NCI-H774 (cell line): ENCODE results near the gene DYSF.

Experiments
- DNase-seq: peaks from one replicate; lab custom pipeline; 2025; lab: John Stamatoyannopoulos, UW

DYSF gene

DNA sequence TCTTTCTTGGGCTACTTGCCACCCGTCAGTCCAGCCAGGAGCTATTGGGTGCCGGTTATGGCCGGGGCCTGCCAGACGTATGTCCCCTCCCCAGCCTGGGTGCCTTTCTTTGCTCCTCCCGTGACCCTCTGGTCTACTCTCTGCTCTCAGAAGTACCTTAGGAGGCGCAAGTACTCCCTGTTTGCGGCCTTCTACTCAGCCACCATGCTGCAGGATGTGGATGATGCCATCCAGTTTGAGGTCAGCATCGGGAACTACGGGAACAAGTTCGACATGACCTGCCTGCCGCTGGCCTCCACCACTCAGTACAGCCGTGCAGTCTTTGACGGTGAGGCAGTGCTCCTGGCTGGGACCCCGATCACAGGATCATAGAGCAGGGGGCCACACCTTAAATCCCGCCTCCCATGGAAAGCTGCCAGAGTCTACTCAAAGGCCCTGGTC lies 99.5 kb downstream of the DYSF start:
- DNase-seq = no peak

DNA sequence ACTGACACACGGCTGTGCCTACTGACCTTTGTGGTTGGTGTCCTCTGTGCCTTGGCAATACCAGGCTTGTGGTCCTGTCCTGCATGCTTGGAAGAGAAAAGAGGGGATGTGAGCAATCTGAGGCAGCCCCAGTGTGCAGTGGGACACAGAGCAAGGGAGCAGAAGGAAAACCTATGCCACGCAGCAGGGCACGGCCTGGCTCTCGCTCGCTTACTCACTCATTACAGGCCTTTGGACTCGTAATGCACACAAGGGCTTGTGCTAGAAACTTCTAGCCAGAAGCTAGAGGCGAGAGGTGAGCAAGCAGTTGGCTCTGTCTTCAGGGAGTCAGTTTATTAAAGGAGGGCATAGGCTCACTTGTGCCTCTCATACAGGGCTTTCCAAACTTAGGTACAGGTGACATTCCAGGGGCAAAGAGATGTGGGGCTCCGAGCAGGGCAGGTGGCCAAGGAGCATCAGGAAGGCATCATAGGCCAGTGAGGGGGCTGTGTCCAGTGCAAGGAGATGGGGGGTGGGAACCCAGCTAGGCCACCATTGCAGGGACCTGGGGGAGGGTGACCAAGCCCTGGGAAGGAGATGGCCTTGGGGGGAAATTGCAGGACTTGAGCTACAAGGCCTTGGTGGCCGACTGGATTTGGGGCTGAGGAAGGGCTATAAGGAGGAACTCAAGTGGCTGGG lies 100.8 kb downstream of the DYSF start:
- DNase-seq = no peak

DNA sequence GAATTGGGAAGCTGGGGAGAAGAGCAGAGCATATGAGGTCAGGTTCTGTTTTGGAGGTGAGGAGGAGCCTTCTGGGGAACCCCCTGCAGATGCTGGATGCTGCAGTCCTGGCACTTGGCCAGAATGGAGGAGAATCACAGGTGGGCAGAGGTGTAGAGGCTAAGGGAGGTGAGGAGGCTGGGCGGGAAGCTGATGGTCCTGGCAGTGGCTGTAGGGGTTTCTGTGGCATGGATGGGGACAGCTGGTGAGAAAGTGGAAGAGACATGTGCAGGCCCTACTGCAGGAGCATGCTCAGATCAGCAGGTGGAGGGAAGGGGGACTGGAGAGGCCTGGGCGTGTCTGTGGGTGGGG lies 101.3 kb downstream of the DYSF start:
- no peak for DNase-seq

- no peak for DNase-seq
Measured at GRCh38 chr2:71555798-71556454, 102.6 kb downstream of the DYSF start.

DNA sequence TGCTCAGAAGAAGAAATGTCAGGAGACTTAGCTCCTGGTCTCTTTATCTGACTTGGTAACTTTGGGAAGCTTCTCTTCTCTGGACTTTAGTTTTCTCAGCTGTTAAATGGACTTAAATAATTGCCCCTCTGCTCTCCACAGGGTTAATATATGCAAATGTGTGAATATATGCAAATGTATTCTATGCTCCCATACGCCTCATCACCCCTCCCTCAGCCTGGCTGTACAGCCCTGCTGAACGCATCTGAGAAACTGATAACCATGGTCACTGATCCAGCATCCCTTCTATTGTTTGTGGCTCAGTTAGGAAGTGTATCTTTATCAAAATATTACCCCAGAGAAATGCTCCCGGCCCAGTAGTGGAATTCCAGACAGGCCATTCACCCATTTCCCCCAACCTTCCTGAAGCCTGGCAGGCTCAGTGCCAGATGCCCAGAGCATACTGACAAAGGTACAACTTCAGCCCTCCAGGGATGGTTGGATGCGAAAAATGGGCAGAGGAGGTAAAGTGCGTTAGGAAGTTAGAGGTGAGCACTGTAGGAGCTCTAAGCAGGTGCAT lies 103.4 kb downstream of the DYSF start:
- DNase-seq = no peak

- no peak for DNase-seq
Measured at GRCh38 chr2:71557321-71557720, 104.0 kb downstream of the DYSF start.

GRCh38 chr2:71558300-71559051 lies 105.1 kb downstream of the DYSF start:
- DNase-seq = no peak

DNA sequence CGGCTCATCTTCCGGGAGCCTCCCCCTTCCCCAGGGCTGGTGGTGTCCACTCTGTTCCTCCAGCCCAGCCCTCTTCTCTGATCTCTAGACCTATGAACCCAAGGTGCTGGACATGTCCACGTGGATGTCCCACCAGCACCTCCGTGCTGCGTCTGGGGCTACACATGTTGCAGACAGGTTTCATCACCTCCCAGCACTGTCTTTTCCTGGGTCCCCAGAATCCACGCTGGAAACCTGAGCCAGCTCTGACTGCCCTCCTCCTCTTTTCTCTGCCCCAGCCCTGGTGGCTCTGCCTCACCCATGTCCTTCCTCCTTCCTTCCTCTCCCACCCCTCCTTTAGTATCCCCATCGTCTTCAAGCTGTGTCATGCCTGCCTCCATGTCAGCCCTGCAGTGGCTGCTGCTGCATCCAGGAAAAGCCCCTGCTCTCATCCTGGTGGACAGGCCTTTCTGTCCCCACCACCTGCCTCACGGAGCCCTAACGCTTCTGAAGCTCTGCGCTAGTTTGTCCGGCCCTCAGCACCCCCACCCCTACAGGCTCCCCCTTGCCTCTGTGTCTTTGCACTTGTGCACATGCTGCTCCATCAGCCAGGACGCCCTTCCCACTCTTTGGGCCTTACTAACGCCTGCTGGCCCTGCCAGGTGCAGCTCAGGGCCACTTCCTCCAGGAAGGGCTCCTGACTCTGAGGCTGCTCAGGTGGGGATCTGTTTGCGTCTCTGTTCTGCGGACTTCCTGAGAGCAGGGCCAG lies 105.9 kb downstream of the DYSF start:
- no peak for DNase-seq

GRCh38 chr2:71559828-71560637 lies 106.7 kb downstream of the DYSF start:
- no peak for DNase-seq

- no peak for DNase-seq
Measured at GRCh38 chr2:71560638-71561011, 107.3 kb downstream of the DYSF start.

- no peak for DNase-seq
Measured at GRCh38 chr2:71561441-71562267, 108.3 kb downstream of the DYSF start.

GRCh38 chr2:71562518-71562917 lies 109.2 kb downstream of the DYSF start:
- DNase-seq = no peak

- DNase-seq = no peak
Measured at GRCh38 chr2:71563872-71564271, 110.5 kb downstream of the DYSF start.

DNA sequence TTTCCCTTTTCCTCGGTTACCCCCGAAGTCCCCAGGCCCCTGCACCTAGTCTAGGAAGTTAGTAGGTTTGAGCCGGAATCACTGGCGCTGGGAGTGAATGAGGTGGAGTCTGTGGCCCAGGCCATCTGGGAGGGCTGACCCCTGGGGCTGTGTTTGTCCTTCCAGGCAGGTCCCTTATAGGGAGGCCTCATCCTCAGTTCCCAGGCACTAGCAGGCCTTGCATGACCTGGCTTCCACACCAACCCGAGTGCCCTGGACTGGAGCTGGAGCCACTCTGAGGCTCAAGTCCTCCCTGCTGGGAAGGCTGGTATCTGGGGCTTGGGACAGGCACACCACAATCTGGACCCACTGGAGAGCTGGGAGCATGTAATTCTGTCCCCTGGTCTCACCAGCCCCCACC lies 111.0 kb downstream of the DYSF start:
- DNase-seq = no peak

GRCh38 chr2:71564790-71565189 lies 111.4 kb downstream of the DYSF start:
- DNase-seq = no peak

DNA sequence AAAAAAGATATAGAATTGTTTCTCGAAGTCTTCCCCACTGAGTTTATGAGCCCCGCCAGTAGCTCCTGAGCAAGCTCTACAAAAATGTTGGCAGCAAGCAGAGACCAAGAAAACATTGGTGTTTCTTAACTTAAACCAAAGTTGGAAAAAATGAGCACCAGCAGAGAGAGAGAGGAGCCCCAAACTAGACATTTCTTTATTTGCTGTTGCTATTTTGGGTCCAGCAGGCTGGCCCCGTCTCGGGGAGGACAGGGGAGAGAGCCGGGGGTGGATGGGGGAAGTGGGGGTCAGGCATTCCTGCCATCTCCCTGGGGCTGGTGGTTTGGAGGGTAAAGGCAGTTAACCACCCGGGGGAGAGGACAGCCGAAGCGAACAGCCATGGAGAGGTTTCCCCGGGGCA lies 113.0 kb downstream of the DYSF start:
- DNase-seq = no peak

- DNase-seq = no peak
Measured at GRCh38 chr2:71567625-71568024, 114.3 kb downstream of the DYSF start.

GRCh38 chr2:71568103-71568502 lies 114.7 kb downstream of the DYSF start:
- DNase-seq = no peak

DNA sequence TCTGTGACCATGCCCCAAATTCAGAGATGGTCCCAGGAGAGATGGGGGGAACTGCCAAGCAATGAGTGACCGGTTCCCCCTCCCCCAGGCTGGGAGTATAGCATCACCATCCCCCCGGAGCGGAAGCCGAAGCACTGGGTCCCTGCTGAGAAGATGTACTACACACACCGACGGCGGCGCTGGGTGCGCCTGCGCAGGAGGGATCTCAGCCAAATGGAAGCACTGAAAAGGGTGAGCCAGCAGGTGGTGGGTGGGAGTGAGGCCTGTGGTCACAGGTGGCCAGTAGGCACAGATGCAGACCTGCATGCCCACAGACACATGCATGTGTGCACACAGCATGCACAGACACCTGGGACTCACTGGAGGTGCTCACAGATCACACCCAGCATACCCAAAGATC lies 117.2 kb downstream of the DYSF start:
- no peak for DNase-seq

DNA sequence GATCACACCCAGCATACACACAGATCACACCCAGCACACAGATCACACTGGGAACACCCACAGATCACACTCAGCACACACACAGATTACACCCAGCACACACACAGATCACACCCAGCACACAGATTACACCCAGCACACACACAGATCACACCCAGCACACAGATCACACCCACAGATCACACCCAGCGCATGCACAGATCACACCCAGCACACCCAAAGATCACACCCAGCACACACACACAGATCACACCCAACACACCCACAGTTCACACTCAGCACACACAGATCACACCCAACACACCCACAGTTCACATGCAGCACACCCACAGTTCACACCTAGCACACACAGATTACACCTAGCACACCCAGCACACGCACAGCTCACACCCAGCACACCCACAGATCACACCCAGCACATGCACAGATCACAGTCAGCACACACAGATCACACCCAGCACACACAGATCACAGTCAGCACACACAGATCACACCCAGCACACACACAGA lies 117.6 kb downstream of the DYSF start:
- no peak for DNase-seq
